ENCODE results near the gene PBRM1.

- TF ChIP-seq EZH2 (IDR thresholded peaks at IDR 0.05; ENCODE audit: low read depth) (no peak), CTCF (conservative IDR thresholded peaks at IDR 0.05) (no peak)
Measured at GRCh38 chr3:52533623-52534280, 152.0 kb downstream of the PBRM1 start, which contains the start of gene NT5DC2.
